Spleen (tissue), 11 donors: Measurements from ENCODE around the gene SMIM33. TPM values are rescaled to one million over a fixed set of nuclear protein-coding genes. Genes with fewer than 3 reads are reported as not detected.

Experiments
- DNase-seq: peaks from one replicate; pipeline ENCODE4 v3.0.0-alpha.2; 2020
- H3K27ac ChIP-seq, 8 donors: fragments of 200-600 bp; sonication (generic) in 7 of 8; 1 replicate in 4 of 8; 2 replicates in 4 of 8; pipeline versions ENCODE4 v1.5.0 to v1.8.0; 2016 to 2021; ENCODE audit warnings: inconsistent platforms in 4 of 8, mild to moderate bottlenecking in 4 of 8, moderate library complexity in 1 of 8
- H3K27me3 ChIP-seq, 7 donors: fragments of 200-600 bp; sonication (generic) in 6 of 7; replicated peaks in 1 of 7; 1 replicate in 4 of 7; 2 replicates in 3 of 7; pipeline versions ENCODE4 v1.5.0 to v1.8.0; 2016 to 2021; ENCODE audit warnings: inconsistent platforms in 3 of 7, mild to moderate bottlenecking in 1 of 7
- H3K36me3 ChIP-seq, 6 donors: fragments of 200-600 bp; sonication (generic) in 5 of 6; 1 replicate in 4 of 6; 2 replicates in 2 of 6; pipeline versions ENCODE4 v1.5.0 to v1.8.0; 2016 to 2021; ENCODE audit warnings: inconsistent platforms in 2 of 6
- H3K4me1 ChIP-seq, 6 donors: fragments of 200-600 bp; sonication (generic) in 5 of 6; 1 replicate in 3 of 6; 2 replicates in 3 of 6; pipeline versions ENCODE4 v1.5.0 to v1.8.0; 2016 to 2021; ENCODE audit warnings: inconsistent platforms in 3 of 6
- H3K4me3 ChIP-seq, 8 donors: fragments of 200-600 bp; sonication (generic) in 7 of 8; 1 replicate in 4 of 8; 2 replicates in 4 of 8; pipeline versions ENCODE4 v1.5.0 to v1.8.0; 2016 to 2021; ENCODE audit warnings: inconsistent platforms in 4 of 8, mild to moderate bottlenecking in 4 of 8, moderate library complexity in 2 of 8
- H3K9me3 ChIP-seq, 8 donors: fragments of 200-600 bp; sonication (generic) in 7 of 8; 1 replicate in 4 of 8; 2 replicates in 4 of 8; pipeline versions ENCODE4 v1.5.0 to v1.8.0; 2016 to 2021; ENCODE audit warnings: inconsistent platforms in 4 of 8
- POLR2A ChIP-seq, 3 donors: fragments of 450-650 bp; IDR thresholded peaks; one replicate each; pipeline ENCODE4 v1.5.1; 2017; ENCODE audit warnings: antibody characterized with exemption in 3 of 3, mild to moderate bottlenecking in 1 of 3
- POLR2AphosphoS5 ChIP-seq, 3 donors: sonication (generic); formaldehyde crosslinking; IDR thresholded peaks; one replicate each; pipeline ENCODE4 v1.5.1; 2017; ENCODE audit warnings: antibody characterized with exemption in 3 of 3
- WGBS, 5 donors: extraction: QIAGEN DNeasy Blood & Tissue Kit in 3 of 5; methylation state at CpG; one replicate each; pipeline versions ENCODE4 v1.1.5 to v1.1.7; 2013 to 2018; 5-methylcytosine and 5-hydroxymethylcytosine counted together
- intact Hi-C: fragments of 100-400 bp; cut with DNase I; formaldehyde crosslinking; loops from one replicate; pipeline ENCODE4 v1.15.0; 2023; ENCODE audit warnings: low total_unique reads
- polyA plus RNA-seq, 3 donors: library from polyadenylated mRNA; stranded (reverse); fragments of 200-250 nt; gene quantifications; one replicate each; pipeline ENCODE4 v1.2.1, GENCODE V29; 2013
- total RNA-seq, 7 donors: library from RNA; depleted of rRNA in 3 of 7; stranded (reverse); fragments of >200 nt in 3 of 7; fragmentation: NEBNext Ultra II Directional in 4 of 7; extraction: Animal tissue kit (Norgen Biotek cat#: 25700) in 4 of 7; gene quantifications; one replicate each; pipeline versions ENCODE4 v1.1.0 to v1.2.1, GENCODE V29; 2016 to 2021
- TF ChIP-seq, protein P1 (sequence below), 11 experiments: fragments of 200-600 bp in 7 of 11; fragments of 450-650 bp in 4 of 11; sonication (generic) in 4 of 11; IDR thresholded peaks in 8 of 11; conservative IDR thresholded peaks in 3 of 11; 1 replicate in 7 of 11; 2 replicates in 4 of 11; pipeline versions ENCODE4 v1.4.0 to v1.8.0; 2016 to 2021; ENCODE audit warnings: antibody characterized with exemption in 11 of 11, inconsistent platforms in 4 of 11, mild to moderate bottlenecking in 1 of 11
- donor health status: healthy with polysubstance abuse.
- donor health status: DM: no; HTN: no; CAD: no; lungs with moderate emphysema.
- donor health status: DM: no; HTN: no; CAD: no.
- donor health status: Bipolar disorder and iron deficiency.
- donor health status: healthy.
- donor health status: DM: no; HTN: no; CAD: no.
- donor health status: DM: yes; HTN: yes; CAD: no.

Gene SMIM33
- total and polyA plus RNA-seq, 10 donors = 0.03 to 0.24 TPM; not detected in 8

DNA sequence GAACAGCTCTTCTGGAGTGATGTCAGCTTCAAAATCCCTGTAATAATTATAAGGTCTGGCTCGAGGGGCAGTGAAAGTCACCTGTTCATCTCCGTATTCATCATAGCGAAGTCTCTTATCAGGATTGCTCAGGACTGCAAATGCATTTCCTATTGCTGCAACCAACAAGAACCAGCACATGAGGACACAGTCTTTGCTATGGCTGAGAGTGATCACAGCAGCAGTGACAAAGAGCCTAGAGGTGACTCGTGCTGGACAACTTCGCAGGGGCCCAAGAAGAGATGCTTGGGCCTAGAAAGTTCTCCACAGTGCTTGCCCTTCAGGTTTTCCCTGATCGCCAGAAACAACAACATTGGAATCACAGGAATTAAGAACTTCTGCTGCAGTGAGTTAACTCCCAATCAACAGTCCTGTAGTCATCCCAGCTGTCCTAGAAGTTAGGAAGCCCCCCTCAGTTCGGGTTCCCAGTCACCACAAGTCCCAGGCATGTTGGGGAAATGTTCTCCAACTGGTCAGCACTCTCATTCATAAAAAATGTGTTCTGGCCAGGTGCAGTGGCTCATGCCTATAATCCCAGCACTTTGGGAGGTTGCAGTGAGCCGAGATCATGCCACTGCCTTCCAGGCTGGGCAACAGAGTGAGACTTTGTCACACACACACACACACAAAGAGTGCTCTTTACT lies 44.5 kb upstream of the SMIM33 start:
- 71 to 86% (median 74%) methylated on average over 8 of the region's 8 CpGs for WGBS, 5 donors
- Histone ChIP-seq H3K4me1 (peaks cover 0 to 7% (median 3%) of the 10 kb centered on the region in 6 donors), H3K27ac (no peak overlapping the region), H3K9me3 (no peaks in the 10 kb centered on the region), H3K36me3 (peaks cover 0 to 57% (median 9%) of the 10 kb centered on the region in 6 donors), H3K27me3 (no peaks in the 10 kb centered on the region), H3K4me3 (no peak overlapping the region)
- TF ChIP-seq POLR2A (IDR thresholded peaks at IDR 0.05) (no peak), POLR2AphosphoS5 (IDR thresholded peaks at IDR 0.05) (no peak)
- TF ChIP-seq, protein P1, sequence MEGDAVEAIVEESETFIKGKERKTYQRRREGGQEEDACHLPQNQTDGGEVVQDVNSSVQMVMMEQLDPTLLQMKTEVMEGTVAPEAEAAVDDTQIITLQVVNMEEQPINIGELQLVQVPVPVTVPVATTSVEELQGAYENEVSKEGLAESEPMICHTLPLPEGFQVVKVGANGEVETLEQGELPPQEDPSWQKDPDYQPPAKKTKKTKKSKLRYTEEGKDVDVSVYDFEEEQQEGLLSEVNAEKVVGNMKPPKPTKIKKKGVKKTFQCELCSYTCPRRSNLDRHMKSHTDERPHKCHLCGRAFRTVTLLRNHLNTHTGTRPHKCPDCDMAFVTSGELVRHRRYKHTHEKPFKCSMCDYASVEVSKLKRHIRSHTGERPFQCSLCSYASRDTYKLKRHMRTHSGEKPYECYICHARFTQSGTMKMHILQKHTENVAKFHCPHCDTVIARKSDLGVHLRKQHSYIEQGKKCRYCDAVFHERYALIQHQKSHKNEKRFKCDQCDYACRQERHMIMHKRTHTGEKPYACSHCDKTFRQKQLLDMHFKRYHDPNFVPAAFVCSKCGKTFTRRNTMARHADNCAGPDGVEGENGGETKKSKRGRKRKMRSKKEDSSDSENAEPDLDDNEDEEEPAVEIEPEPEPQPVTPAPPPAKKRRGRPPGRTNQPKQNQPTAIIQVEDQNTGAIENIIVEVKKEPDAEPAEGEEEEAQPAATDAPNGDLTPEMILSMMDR (IDR thresholded peaks at IDR 0.05 in 8 of 11, conservative IDR thresholded peaks at IDR 0.05 in 3 of 11) = no peak
- intact Hi-C loops = no loop called here
- no peak for DNase-seq

DNA sequence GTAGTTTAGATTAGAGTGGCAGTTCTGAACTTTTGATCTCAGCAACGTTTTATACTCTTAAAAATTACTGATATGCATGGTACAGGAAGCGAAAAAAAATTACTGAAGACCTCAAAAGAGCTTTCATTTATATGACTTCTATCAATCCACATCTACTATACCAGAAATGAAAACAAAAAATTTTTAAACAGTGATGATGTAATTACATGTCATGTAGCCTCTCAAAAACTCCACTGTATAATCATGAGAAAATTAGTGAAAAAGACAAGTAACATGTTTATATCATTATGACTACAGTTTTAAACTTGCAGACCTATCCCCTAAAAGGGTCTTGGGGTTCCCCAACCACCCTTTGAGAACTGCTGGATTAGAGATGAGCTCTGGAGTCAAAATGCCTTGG lies 40.8 kb upstream of the SMIM33 start:
- DNase-seq = no peak
- no peak overlapping the region for H3K4me3 ChIP-seq
- no peaks in the 10 kb centered on the region for H3K27me3 ChIP-seq
- TF ChIP-seq POLR2A (IDR thresholded peaks at IDR 0.05) (no peak), POLR2AphosphoS5 (IDR thresholded peaks at IDR 0.05) (no peak)
- TF ChIP-seq, protein P1 (IDR thresholded peaks at IDR 0.05 in 8 of 11, conservative IDR thresholded peaks at IDR 0.05 in 3 of 11) = no peak
- no peak overlapping the region for H3K27ac ChIP-seq
- H3K36me3 ChIP-seq = peaks cover 0 to 67% (median 7%) of the 10 kb centered on the region in 6 donors
- WGBS, 5 donors = 67 to 80% (median 74%) methylated on average over 2 of the region's 2 CpGs
- intact Hi-C loops = no loop called here
- H3K4me1 ChIP-seq = no peaks in the 10 kb centered on the region
- H3K9me3 ChIP-seq = no peaks in the 10 kb centered on the region

DNA sequence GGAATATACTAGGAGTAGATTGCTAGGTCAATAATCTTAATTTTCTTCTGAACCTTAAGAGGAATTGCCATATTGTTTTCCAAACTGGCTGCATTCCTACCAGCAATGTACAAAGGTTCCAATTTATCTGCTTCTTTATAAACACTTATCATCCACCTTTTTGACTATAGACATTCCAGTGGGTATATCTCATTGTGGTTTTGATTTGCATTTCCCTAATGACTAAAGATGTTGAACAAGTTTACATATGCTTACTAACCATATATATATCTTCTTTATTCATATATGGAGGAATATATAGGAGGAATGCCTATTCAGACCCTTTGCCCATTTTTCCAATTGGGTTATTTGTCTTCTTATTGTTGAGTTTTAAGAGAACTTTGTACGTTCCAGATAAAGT lies 39.1 kb upstream of the SMIM33 start:
- H3K9me3 ChIP-seq = no peaks in the 10 kb centered on the region
- intact Hi-C loops = no loop called here
- no peak overlapping the region for H3K4me3 ChIP-seq
- H3K36me3 ChIP-seq = peaks cover 0 to 55% (median 4%) of the 10 kb centered on the region in 6 donors
- 91 to 100% (median 92%) methylated on average over 1 of the region's 1 CpG for WGBS, 5 donors
- DNase-seq = no peak
- H3K27ac ChIP-seq = no peak overlapping the region
- H3K27me3 ChIP-seq = no peaks in the 10 kb centered on the region
- TF ChIP-seq POLR2A (IDR thresholded peaks at IDR 0.05) = no peak
- no peak for TF ChIP-seq POLR2AphosphoS5 (IDR thresholded peaks at IDR 0.05)
- TF ChIP-seq, protein P1 (IDR thresholded peaks at IDR 0.05 in 8 of 11, conservative IDR thresholded peaks at IDR 0.05 in 3 of 11) = no peak
- no peaks in the 10 kb centered on the region for H3K4me1 ChIP-seq

GRCh38 chr5:139435676-139436075 lies 35.1 kb upstream of the SMIM33 start:
- no peaks in the 10 kb centered on the region for H3K9me3 ChIP-seq
- no peak for DNase-seq
- intact Hi-C loops = no loop called here
- H3K27me3 ChIP-seq = no peaks in the 10 kb centered on the region
- H3K27ac ChIP-seq = no peak overlapping the region
- 94 to 98% (median 97%) methylated on average over 3 of the region's 3 CpGs for WGBS, 5 donors
- H3K36me3 ChIP-seq = peaks cover 0 to 43% (median 0%) of the 10 kb centered on the region in 6 donors
- no peak overlapping the region for H3K4me3 ChIP-seq
- TF ChIP-seq, protein P1 (IDR thresholded peaks at IDR 0.05 in 8 of 11, conservative IDR thresholded peaks at IDR 0.05 in 3 of 11) = no peak
- no peak for TF ChIP-seq POLR2A (IDR thresholded peaks at IDR 0.05)
- TF ChIP-seq POLR2AphosphoS5 (IDR thresholded peaks at IDR 0.05) = no peak
- peaks cover 7 to 27% (median 14%) of the 10 kb centered on the region in 6 donors for H3K4me1 ChIP-seq
